Measurements from ENCODE around the gene ASB1. TPM values are rescaled to one million over a fixed set of nuclear protein-coding genes. Genes with fewer than 3 reads are reported as not detected.
A peak's percentile ranks its signal among the peaks of the same experiment; 100 is the strongest.

The ASB1 gene
- total and polyA plus RNA-seq, 2 of the 13 experiments (the other 11 are each of a cell fraction or from before 2014, with no cell fraction given), result 48.6 to 49.2 TPM

DNA sequence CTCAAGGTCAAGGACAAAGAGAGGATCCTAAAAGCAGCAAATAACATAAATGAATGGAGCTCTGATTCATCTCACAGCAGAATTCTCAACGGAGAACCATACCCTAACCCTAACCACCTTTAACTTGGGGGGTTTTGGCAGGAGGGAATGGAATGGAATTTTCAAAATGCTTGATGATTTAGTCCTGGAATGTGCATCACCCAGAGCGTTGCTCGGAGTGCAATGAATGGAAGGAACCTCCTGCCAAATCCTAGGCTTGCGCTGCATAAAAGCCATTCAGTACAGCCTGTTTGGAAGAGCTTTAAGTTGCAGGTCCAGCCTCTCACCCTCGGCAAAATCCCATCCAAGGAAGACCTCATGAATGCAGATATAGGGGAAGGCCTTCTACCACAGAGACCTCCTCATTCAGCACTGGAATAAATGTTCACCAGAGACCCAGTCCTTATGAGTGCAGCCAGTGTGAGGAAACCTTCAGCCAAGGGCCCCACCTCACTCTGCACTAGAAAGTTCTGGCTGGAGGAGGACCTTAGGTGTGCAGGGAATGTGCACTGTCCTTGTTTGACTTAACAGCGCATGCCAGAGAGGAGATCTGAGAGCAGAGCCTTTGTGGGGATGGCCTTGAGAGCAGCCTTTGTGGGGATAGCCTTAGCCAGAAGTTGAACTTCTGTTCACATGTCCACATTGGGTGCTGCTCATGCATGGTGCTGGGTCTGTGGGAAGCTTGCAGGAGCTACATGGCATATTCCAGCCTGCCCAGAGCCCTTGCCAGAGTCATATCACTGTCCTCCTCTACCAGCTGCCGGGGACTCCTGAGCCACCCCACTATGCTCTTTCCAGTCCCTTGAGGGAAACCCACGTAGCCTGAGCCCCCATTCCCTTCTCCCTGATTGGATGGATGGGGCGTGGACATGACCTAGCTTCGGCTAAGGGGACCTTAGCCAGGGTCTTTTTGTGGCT, 30.5 kb downstream of the ASB1 start (continued):
- TF ChIP-seq ZBTB10 (CRISPR knock-in tag; IDR thresholded peaks at IDR 0.05; ENCODE audit: borderline replicate concordance), result no peak
- no peak for TF ChIP-seq NR3C1 (CRISPR knock-in tag; IDR thresholded peaks at IDR 0.05)
- no peak for TF ChIP-seq IRF1 (CRISPR knock-in tag; IDR thresholded peaks at IDR 0.05; ENCODE audit: low read depth)
- no peak for TF ChIP-seq ZSCAN12 (CRISPR knock-in tag; IDR thresholded peaks at IDR 0.05)
- TF ChIP-seq MLX (CRISPR knock-in tag; IDR thresholded peaks at IDR 0.05), result peak; percentile 75
- TF ChIP-seq NFYC (CRISPR knock-in tag; IDR thresholded peaks at IDR 0.05), result no peak
- TF ChIP-seq, protein P1, sequence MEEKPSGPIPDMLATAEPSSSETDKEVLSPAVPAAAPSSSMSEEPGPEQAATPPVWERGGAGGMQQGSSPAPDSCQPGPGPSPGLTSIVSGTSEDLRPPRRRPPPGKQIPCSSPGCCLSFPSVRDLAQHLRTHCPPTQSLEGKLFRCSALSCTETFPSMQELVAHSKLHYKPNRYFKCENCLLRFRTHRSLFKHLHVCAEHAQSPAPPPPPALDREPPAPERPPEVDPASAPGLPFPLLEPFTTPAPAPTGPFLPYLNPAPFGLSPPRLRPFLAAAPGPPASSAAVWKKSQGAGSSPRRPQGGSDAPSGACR (CRISPR knock-in tag; IDR thresholded peaks at IDR 0.05), result no peak
- no peak for TF ChIP-seq TEAD2 (CRISPR knock-in tag; IDR thresholded peaks at IDR 0.05)
- TF ChIP-seq DR1 (CRISPR knock-in tag; IDR thresholded peaks at IDR 0.05), result no peak
- TF ChIP-seq EHMT2 (IDR thresholded peaks at IDR 0.05; ENCODE audit: borderline replicate concordance, low read depth, low read length), result no peak
- TF ChIP-seq MIXL1 (CRISPR knock-in tag; IDR thresholded peaks at IDR 0.05), result peak; percentile 47; the same call in 1 of the 2 replicates
- TF ChIP-seq, protein P2, sequence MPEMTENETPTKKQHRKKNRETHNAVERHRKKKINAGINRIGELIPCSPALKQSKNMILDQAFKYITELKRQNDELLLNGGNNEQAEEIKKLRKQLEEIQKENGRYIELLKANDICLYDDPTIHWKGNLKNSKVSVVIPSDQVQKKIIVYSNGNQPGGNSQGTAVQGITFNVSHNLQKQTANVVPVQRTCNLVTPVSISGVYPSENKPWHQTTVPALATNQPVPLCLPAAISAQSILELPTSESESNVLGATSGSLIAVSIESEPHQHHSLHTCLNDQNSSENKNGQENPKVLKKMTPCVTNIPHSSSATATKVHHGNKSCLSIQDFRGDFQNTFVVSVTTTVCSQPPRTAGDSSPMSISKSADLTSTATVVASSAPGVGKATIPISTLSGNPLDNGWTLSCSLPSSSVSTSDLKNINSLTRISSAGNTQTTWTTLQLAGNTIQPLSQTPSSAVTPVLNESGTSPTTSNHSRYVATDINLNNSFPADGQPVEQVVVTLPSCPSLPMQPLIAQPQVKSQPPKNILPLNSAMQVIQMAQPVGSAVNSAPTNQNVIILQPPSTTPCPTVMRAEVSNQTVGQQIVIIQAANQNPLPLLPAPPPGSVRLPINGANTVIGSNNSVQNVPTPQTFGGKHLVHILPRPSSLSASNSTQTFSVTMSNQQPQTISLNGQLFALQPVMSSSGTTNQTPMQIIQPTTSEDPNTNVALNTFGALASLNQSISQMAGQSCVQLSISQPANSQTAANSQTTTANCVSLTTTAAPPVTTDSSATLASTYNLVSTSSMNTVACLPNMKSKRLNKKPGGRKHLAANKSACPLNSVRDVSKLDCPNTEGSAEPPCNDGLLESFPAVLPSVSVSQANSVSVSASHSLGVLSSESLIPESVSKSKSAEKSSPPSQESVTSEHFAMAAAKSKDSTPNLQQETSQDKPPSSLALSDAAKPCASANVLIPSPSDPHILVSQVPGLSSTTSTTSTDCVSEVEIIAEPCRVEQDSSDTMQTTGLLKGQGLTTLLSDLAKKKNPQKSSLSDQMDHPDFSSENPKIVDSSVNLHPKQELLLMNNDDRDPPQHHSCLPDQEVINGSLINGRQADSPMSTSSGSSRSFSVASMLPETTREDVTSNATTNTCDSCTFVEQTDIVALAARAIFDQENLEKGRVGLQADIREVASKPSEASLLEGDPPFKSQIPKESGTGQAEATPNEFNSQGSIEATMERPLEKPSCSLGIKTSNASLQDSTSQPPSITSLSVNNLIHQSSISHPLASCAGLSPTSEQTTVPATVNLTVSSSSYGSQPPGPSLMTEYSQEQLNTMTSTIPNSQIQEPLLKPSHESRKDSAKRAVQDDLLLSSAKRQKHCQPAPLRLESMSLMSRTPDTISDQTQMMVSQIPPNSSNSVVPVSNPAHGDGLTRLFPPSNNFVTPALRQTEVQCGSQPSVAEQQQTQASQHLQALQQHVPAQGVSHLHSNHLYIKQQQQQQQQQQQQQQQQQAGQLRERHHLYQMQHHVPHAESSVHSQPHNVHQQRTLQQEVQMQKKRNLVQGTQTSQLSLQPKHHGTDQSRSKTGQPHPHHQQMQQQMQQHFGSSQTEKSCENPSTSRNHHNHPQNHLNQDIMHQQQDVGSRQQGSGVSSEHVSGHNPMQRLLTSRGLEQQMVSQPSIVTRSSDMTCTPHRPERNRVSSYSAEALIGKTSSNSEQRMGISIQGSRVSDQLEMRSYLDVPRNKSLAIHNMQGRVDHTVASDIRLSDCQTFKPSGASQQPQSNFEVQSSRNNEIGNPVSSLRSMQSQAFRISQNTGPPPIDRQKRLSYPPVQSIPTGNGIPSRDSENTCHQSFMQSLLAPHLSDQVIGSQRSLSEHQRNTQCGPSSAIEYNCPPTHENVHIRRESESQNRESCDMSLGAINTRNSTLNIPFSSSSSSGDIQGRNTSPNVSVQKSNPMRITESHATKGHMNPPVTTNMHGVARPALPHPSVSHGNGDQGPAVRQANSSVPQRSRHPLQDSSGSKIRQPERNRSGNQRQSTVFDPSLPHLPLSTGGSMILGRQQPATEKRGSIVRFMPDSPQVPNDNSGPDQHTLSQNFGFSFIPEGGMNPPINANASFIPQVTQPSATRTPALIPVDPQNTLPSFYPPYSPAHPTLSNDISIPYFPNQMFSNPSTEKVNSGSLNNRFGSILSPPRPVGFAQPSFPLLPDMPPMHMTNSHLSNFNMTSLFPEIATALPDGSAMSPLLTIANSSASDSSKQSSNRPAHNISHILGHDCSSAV (CRISPR knock-in tag; IDR thresholded peaks at IDR 0.05; ENCODE audit: borderline replicate concordance), result no peak
- TF ChIP-seq HNF4A (CRISPR knock-in tag; IDR thresholded peaks at IDR 0.05), result peak; percentile 77
- TF ChIP-seq ZNF598 (CRISPR knock-in tag; IDR thresholded peaks at IDR 0.05; ENCODE audit: borderline replicate concordance), result peak; percentile 44; the same call in 1 of the 2 replicates
- TF ChIP-seq, protein P3, sequence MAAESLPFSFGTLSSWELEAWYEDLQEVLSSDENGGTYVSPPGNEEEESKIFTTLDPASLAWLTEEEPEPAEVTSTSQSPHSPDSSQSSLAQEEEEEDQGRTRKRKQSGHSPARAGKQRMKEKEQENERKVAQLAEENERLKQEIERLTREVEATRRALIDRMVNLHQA (CRISPR knock-in tag; IDR thresholded peaks at IDR 0.05), result no peak

All from HepG2 (cell line).